H9 (cell line): ENCODE measurements around the gene GSN. TPM values are rescaled to one million over a fixed set of nuclear protein-coding genes. Genes with fewer than 3 reads are reported as not detected.

Experiments
- DNase-seq: peaks from one replicate; pipeline ENCODE4 v3.0.0-alpha.2; 2017
- H2AFZ ChIP-seq: one replicate; pipeline ENCODE4 v1.6.1; 2013; ENCODE audit warnings: mild to moderate bottlenecking, low read length, control low read depth, moderate library complexity
- H2AK5ac ChIP-seq: 2 replicates; pipeline ENCODE4 v1.6.1; 2013; ENCODE audit warnings: low read length, control low read depth, mixed read lengths; ENCODE audit not compliant: insufficient read length
- H2BK120ac ChIP-seq: one replicate; pipeline ENCODE4 v1.6.1; 2013; ENCODE audit warnings: low read depth, mild to moderate bottlenecking, low read length, control low read depth, inconsistent platforms; ENCODE audit not compliant: poor library complexity, severe bottlenecking
- H2BK12ac ChIP-seq: 2 replicates; pipeline ENCODE4 v1.6.1; 2013; ENCODE audit warnings: low read length, control low read depth, mixed read lengths, low read depth; ENCODE audit not compliant: insufficient read length
- H2BK15ac ChIP-seq: 2 replicates; pipeline ENCODE4 v1.6.1; 2013; ENCODE audit warnings: low read depth, low read length, control low read depth
- H2BK20ac ChIP-seq: one replicate; pipeline ENCODE4 v1.6.1; 2013; ENCODE audit warnings: low read depth, mild to moderate bottlenecking, low read length, control low read depth, inconsistent platforms; ENCODE audit not compliant: poor library complexity, severe bottlenecking
- H2BK5ac ChIP-seq: 2 replicates; pipeline ENCODE4 v1.6.1; 2013; ENCODE audit warnings: low read length, control low read depth, mixed read lengths; ENCODE audit not compliant: insufficient read length
- H3K14ac ChIP-seq: 2 replicates; pipeline ENCODE4 v1.6.1; 2013; ENCODE audit warnings: low read length, control low read depth; ENCODE audit not compliant: insufficient read depth
- H3K18ac ChIP-seq: 2 replicates; pipeline ENCODE4 v1.6.1; 2013; ENCODE audit warnings: low read depth, mild to moderate bottlenecking, mixed read lengths, low read length, control low read depth; ENCODE audit not compliant: insufficient read length
- H3K23ac ChIP-seq: 2 replicates; pipeline ENCODE4 v1.6.1; 2013; ENCODE audit warnings: low read length, control low read depth, mixed read lengths, low read depth; ENCODE audit not compliant: insufficient read length
- H3K23me2 ChIP-seq: 2 replicates; pipeline ENCODE4 v1.6.1; 2013; ENCODE audit warnings: low read depth, mild to moderate bottlenecking, mixed read lengths, low read length, control low read depth; ENCODE audit not compliant: insufficient read length, poor library complexity, severe bottlenecking
- H3K27ac ChIP-seq: 2 replicates; pipeline ENCODE4 v1.5.1; 2013; ENCODE audit warnings: low read length, control low read depth, mixed read lengths, low read depth; ENCODE audit not compliant: insufficient read length
- H3K27me3 ChIP-seq: 2 replicates; pipeline ENCODE4 v1.6.1; 2013; ENCODE audit warnings: low read length, control low read depth, inconsistent platforms; ENCODE audit not compliant: insufficient read depth
- H3K4ac ChIP-seq: 2 replicates; pipeline ENCODE4 v1.6.1; 2013; ENCODE audit warnings: low read depth, mild to moderate bottlenecking, control low read depth, inconsistent platforms, low read length, moderate library complexity
- H3K4me1 ChIP-seq: 2 replicates; pipeline ENCODE4 v1.6.1; 2013; ENCODE audit warnings: low read length, control low read depth, inconsistent platforms; ENCODE audit not compliant: insufficient read depth
- H3K4me2 ChIP-seq: 2 replicates; pipeline ENCODE4 v1.6.1; 2013; ENCODE audit warnings: low read length, control low read depth, mixed read lengths; ENCODE audit not compliant: insufficient read length, insufficient read depth
- H3K56ac ChIP-seq: 2 replicates; pipeline ENCODE4 v1.6.1; 2013; ENCODE audit warnings: low read depth, mild to moderate bottlenecking, mixed read lengths, low read length, control low read depth; ENCODE audit not compliant: insufficient read length
- H3K79me1 ChIP-seq: 2 replicates; pipeline ENCODE4 v1.6.1; 2013; ENCODE audit warnings: low read depth, mild to moderate bottlenecking, moderate library complexity, low read length, control low read depth, inconsistent platforms; ENCODE audit not compliant: insufficient read depth, poor library complexity, severe bottlenecking
- H3K79me2 ChIP-seq: 2 replicates; pipeline ENCODE4 v1.6.1; 2013; ENCODE audit warnings: low read length, control low read depth, inconsistent platforms; ENCODE audit not compliant: insufficient read depth
- H3K9ac ChIP-seq: 2 replicates; pipeline ENCODE4 v1.6.1; 2013; ENCODE audit warnings: low read length, control low read depth, mixed read lengths; ENCODE audit not compliant: insufficient read length; ENCODE audit errors: extremely low read depth
- H3K9me3 ChIP-seq: one replicate; pipeline ENCODE4 v1.6.1; 2013; ENCODE audit warnings: low read depth, low read length, inconsistent platforms; ENCODE audit not compliant: control insufficient read depth
- H3T11ph ChIP-seq: one replicate; pipeline ENCODE4 v1.6.1; 2013; ENCODE audit warnings: mild to moderate bottlenecking, low read length, control low read depth, inconsistent platforms
- H4K20me1 ChIP-seq: one replicate; pipeline ENCODE4 v1.6.1; 2013; ENCODE audit not compliant: control insufficient read depth, insufficient read length, insufficient read depth
- H4K5ac ChIP-seq: 2 replicates; pipeline ENCODE4 v1.6.1; 2013; ENCODE audit warnings: low read depth, mild to moderate bottlenecking, mixed read lengths, low read length, control low read depth; ENCODE audit not compliant: insufficient read length
- H4K8ac ChIP-seq: replicated peaks from 2 replicates; pipeline ENCODE4 v1.6.1; 2013; ENCODE audit warnings: low read length, control low read depth, mixed read lengths, low read depth; ENCODE audit not compliant: insufficient read length
- H4K91ac ChIP-seq: 2 replicates; pipeline ENCODE4 v1.6.1; 2013; ENCODE audit warnings: low read depth, mild to moderate bottlenecking, moderate library complexity, mixed read lengths, low read length, control low read depth; ENCODE audit not compliant: insufficient read length
- H3K27ac Mint-ChIP-seq, 3 experiments: 2 replicates in 2 of 3; 3 replicates in 1 of 3; pipeline ENCODE4 v1.8.0; 2020 to 2021; ENCODE audit warnings: mixed read lengths in 3 of 3, mild to moderate bottlenecking in 1 of 3, moderate library complexity in 1 of 3
- H3K27me3 Mint-ChIP-seq: 2 replicates; pipeline ENCODE4 v1.8.0; 2021; ENCODE audit warnings: low read depth, mild to moderate bottlenecking, moderate library complexity, mixed read lengths
- H3K36me3 Mint-ChIP-seq, 3 experiments: 2 replicates in 2 of 3; 3 replicates in 1 of 3; pipeline ENCODE4 v1.8.0; 2020 to 2021; ENCODE audit warnings: low read depth in 3 of 3, mixed read lengths in 3 of 3; ENCODE audit not compliant: insufficient read depth in 1 of 3
- H3K4me1 Mint-ChIP-seq, 2 experiments: 2 replicates each; pipeline ENCODE4 v1.8.0; 2020; ENCODE audit warnings: mixed read lengths in 2 of 2
- H3K4me3 Mint-ChIP-seq, 2 experiments: 2 replicates in 1 of 2; 3 replicates in 1 of 2; pipeline ENCODE4 v1.8.0; 2020 to 2021; ENCODE audit warnings: mild to moderate bottlenecking in 2 of 2, mixed read lengths in 2 of 2, moderate library complexity in 1 of 2
- H3K9me3 Mint-ChIP-seq, 2 experiments: 2 replicates in 1 of 2; 3 replicates in 1 of 2; pipeline ENCODE4 v1.8.0; 2020; ENCODE audit warnings: mild to moderate bottlenecking in 2 of 2, mixed read lengths in 2 of 2, moderate library complexity in 1 of 2
- WGBS: extraction: QIAGEN DNeasy Blood & Tissue Kit; methylation state at CpG from one replicate; pipeline ENCODE4 v1.1.7; 2013; ENCODE audit warnings: missing lambda C conversion rate, low lambda C conversion rate, mixed read lengths; ENCODE audit not compliant: insufficient read length; ENCODE audit errors: extremely low coverage; 5-methylcytosine and 5-hydroxymethylcytosine counted together
- total RNA-seq: library from RNA; stranded (reverse); gene quantifications from 2 replicates; pipeline ENCODE4 v1.2.1, GENCODE V29; 2021
- TF ChIP-seq, protein P1 (sequence below): fragments of 200-600 bp; sonication (generic); conservative IDR thresholded peaks from 3 replicates; pipeline ENCODE4 v1.8.0; 2021; ENCODE audit warnings: antibody characterized with exemption, mild to moderate bottlenecking

The GSN gene
- total RNA-seq, 1 experiment from 2014 or later = 14.9 TPM

DNA sequence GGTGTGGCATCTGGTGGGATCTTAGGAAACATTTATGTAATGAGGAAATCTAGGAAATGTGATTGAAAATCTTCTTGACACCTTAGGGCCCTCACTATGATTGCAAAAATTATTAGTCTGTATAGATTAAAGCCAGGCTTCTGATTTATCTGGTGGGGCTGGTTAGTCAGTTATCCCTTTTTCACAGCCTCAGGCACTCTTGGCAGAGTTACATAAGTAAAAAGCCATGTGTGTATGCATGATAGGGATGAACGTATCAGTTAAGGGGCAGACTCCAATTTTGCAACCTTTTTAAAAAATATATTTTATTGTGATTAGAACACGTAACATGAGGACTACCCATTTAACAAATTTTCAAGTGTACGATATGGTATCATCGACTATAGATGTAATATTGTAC is 35.7 kb upstream of the GSN start:
- Histone ChIP-seq H3K9me3 (no peaks in the 10 kb centered on the region), H4K91ac (no peak overlapping the region), H2AK5ac (no peak overlapping the region), H3K23me2 (no peaks in the 10 kb centered on the region), H3K27me3 (no peaks in the 10 kb centered on the region), H2BK12ac (no peak overlapping the region), H2BK120ac (no peak overlapping the region), H3K56ac (no peak overlapping the region), H3K14ac (no peak overlapping the region), H3K4me2 (no peak overlapping the region), H3K79me2 (no peaks in the 10 kb centered on the region), H3K27ac (no peak overlapping the region), H2BK20ac (no peak overlapping the region), H3K4me1 (no peaks in the 10 kb centered on the region), H3T11ph (no peak overlapping the region), H2AFZ (no peak overlapping the region), H3K79me1 (no peaks in the 10 kb centered on the region), H3K18ac (no peak overlapping the region), H4K20me1 (no peaks in the 10 kb centered on the region), H2BK5ac (no peak overlapping the region), H3K4ac (no peak overlapping the region), H2BK15ac (no peak overlapping the region), H4K8ac (no peak overlapping the region), H4K5ac (no peak overlapping the region), H3K23ac (no peak overlapping the region), H3K9ac (no peak overlapping the region)
- no CpG with 5 or more reads among the region's 4 CpGs for whole genome bisulfite sequencing
- Mint-ChIP-seq H3K4me3 (no peak overlapping the region), H3K27ac (no peak overlapping the region), H3K36me3 (no peaks in the 10 kb centered on the region), H3K9me3 (no peaks in the 10 kb centered on the region), H3K4me1 (peaks cover 0 to 3% of the 10 kb centered on the region in 2 experiments; a peak in 1 of 4 replicates), H3K27me3 (peaks cover 42% of the 10 kb centered on the region)
- TF ChIP-seq, protein P1, sequence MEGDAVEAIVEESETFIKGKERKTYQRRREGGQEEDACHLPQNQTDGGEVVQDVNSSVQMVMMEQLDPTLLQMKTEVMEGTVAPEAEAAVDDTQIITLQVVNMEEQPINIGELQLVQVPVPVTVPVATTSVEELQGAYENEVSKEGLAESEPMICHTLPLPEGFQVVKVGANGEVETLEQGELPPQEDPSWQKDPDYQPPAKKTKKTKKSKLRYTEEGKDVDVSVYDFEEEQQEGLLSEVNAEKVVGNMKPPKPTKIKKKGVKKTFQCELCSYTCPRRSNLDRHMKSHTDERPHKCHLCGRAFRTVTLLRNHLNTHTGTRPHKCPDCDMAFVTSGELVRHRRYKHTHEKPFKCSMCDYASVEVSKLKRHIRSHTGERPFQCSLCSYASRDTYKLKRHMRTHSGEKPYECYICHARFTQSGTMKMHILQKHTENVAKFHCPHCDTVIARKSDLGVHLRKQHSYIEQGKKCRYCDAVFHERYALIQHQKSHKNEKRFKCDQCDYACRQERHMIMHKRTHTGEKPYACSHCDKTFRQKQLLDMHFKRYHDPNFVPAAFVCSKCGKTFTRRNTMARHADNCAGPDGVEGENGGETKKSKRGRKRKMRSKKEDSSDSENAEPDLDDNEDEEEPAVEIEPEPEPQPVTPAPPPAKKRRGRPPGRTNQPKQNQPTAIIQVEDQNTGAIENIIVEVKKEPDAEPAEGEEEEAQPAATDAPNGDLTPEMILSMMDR = no peak
- DNase-seq = no peak
